Ishikawa (cell line): ENCODE measurements around the gene DOCK2.

Source experiments
- CEBPB ChIP-seq: IDR thresholded peaks from 2 replicates; pipeline ENCODE4 v1.6.1; 2012
- FOXM1 ChIP-seq: IDR thresholded peaks from 2 replicates; pipeline ENCODE4 v1.6.1; 2012; ENCODE audit warnings: low read depth, borderline replicate concordance
- NFIC ChIP-seq: IDR thresholded peaks from 2 replicates; pipeline ENCODE4 v1.6.1; 2012
- RAD21 ChIP-seq: IDR thresholded peaks from 2 replicates; pipeline ENCODE4 v1.6.1; 2012; ENCODE audit warnings: low read depth
- TAF1 ChIP-seq: IDR thresholded peaks from 2 replicates; pipeline ENCODE4 v1.6.1; 2012; ENCODE audit warnings: low read depth, mild to moderate bottlenecking
- TF ChIP-seq, protein P1 (sequence below): IDR thresholded peaks from 2 replicates; pipeline ENCODE4 v1.6.1; 2012
- TF ChIP-seq, protein P2 (sequence below): IDR thresholded peaks from 2 replicates; pipeline ENCODE4 v1.6.1; 2012; ENCODE audit warnings: low read depth, mild to moderate bottlenecking

DNA sequence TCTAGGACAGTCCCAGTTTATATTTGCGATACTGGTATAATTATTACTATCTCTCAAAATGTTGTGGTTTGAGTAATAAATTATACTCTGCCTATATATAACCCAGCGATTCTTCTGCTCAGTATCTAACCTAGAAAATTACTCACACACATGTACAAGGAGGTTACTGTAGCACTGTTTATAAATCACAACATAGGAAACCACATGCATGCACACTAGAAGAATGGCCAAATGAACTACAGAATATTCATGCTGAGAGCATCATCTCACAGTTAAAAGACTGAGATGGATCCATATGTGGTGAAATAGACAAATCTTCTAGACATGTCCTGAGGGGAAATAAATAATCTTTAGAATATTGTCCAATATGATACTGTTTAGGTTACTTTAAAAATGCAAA is 281.2 kb downstream of the DOCK2 start:
- TF ChIP-seq TAF1 (no peak), CEBPB (no peak), FOXM1 (no peak), NFIC (no peak), RAD21 (no peak)
- TF ChIP-seq, protein P1, sequence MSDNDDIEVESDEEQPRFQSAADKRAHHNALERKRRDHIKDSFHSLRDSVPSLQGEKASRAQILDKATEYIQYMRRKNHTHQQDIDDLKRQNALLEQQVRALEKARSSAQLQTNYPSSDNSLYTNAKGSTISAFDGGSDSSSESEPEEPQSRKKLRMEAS: no peak
- TF ChIP-seq, protein P2, sequence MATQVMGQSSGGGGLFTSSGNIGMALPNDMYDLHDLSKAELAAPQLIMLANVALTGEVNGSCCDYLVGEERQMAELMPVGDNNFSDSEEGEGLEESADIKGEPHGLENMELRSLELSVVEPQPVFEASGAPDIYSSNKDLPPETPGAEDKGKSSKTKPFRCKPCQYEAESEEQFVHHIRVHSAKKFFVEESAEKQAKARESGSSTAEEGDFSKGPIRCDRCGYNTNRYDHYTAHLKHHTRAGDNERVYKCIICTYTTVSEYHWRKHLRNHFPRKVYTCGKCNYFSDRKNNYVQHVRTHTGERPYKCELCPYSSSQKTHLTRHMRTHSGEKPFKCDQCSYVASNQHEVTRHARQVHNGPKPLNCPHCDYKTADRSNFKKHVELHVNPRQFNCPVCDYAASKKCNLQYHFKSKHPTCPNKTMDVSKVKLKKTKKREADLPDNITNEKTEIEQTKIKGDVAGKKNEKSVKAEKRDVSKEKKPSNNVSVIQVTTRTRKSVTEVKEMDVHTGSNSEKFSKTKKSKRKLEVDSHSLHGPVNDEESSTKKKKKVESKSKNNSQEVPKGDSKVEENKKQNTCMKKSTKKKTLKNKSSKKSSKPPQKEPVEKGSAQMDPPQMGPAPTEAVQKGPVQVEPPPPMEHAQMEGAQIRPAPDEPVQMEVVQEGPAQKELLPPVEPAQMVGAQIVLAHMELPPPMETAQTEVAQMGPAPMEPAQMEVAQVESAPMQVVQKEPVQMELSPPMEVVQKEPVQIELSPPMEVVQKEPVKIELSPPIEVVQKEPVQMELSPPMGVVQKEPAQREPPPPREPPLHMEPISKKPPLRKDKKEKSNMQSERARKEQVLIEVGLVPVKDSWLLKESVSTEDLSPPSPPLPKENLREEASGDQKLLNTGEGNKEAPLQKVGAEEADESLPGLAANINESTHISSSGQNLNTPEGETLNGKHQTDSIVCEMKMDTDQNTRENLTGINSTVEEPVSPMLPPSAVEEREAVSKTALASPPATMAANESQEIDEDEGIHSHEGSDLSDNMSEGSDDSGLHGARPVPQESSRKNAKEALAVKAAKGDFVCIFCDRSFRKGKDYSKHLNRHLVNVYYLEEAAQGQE: no peak
